ENCODE measurements around the gene FZD10.

The FZD10 gene

DNA sequence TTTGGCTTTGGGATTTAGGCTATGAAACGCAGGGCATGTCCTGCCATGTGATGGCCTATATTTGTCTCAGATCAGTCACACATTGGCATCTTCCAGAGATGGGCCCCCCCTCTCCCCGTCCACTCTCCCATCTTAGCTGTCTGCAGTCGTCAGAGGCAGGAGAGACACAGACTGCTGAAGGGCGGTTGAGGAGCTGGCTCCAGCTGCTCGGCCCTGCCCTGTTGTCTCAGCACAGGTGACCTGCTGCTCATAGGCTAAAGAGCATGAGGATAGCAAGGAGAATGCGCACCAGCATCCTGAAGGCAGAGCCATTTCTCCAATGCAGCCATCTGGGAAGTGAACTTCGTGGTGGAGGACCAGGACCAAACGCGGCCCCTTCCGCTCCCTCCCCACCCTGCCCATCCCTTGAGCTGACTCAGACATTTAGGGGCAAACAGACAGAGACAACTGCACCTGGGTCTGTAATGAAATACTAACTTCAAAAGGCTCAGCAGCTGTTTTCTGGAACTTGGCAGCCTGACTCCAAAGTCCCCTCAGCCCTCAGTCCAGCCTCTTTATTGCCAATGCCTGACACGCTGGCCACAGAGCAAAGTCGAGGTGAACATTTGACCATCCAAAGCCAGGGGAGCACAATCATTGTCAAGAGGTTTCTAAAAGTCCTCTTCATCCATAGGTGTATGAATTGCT lies 22.3 kb downstream of the FZD10 start:
- Histone ChIP-seq H3K27ac (replicated peaks) (no peak overlapping the region), H3K27me3 (ENCODE audit: insufficient read depth, poor library complexity, severe bottlenecking) (peaks cover 2% of the 10 kb centered on the region), H3K4me3 (replicated peaks; ENCODE audit: insufficient read depth, low read length) (no peak overlapping the region)
- no peak for DNase-seq (ENCODE audit: low read depth in 1 of 2, low spot score in 1 of 2)
- TF ChIP-seq GABPA (IDR thresholded peaks at IDR 0.05; ENCODE audit: low read depth): no peak
- TF ChIP-seq SPI1 (IDR thresholded peaks at IDR 0.05; ENCODE audit: borderline replicate concordance, low read depth): no peak
- TF ChIP-seq, protein P1, sequence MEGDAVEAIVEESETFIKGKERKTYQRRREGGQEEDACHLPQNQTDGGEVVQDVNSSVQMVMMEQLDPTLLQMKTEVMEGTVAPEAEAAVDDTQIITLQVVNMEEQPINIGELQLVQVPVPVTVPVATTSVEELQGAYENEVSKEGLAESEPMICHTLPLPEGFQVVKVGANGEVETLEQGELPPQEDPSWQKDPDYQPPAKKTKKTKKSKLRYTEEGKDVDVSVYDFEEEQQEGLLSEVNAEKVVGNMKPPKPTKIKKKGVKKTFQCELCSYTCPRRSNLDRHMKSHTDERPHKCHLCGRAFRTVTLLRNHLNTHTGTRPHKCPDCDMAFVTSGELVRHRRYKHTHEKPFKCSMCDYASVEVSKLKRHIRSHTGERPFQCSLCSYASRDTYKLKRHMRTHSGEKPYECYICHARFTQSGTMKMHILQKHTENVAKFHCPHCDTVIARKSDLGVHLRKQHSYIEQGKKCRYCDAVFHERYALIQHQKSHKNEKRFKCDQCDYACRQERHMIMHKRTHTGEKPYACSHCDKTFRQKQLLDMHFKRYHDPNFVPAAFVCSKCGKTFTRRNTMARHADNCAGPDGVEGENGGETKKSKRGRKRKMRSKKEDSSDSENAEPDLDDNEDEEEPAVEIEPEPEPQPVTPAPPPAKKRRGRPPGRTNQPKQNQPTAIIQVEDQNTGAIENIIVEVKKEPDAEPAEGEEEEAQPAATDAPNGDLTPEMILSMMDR (IDR thresholded peaks at IDR 0.05; ENCODE audit: insufficient read depth, low read length): no peak
- TF ChIP-seq POLR2AphosphoS5 (IDR thresholded peaks at IDR 0.05; ENCODE audit: low read depth): no peak
- TF ChIP-seq, protein P2, sequence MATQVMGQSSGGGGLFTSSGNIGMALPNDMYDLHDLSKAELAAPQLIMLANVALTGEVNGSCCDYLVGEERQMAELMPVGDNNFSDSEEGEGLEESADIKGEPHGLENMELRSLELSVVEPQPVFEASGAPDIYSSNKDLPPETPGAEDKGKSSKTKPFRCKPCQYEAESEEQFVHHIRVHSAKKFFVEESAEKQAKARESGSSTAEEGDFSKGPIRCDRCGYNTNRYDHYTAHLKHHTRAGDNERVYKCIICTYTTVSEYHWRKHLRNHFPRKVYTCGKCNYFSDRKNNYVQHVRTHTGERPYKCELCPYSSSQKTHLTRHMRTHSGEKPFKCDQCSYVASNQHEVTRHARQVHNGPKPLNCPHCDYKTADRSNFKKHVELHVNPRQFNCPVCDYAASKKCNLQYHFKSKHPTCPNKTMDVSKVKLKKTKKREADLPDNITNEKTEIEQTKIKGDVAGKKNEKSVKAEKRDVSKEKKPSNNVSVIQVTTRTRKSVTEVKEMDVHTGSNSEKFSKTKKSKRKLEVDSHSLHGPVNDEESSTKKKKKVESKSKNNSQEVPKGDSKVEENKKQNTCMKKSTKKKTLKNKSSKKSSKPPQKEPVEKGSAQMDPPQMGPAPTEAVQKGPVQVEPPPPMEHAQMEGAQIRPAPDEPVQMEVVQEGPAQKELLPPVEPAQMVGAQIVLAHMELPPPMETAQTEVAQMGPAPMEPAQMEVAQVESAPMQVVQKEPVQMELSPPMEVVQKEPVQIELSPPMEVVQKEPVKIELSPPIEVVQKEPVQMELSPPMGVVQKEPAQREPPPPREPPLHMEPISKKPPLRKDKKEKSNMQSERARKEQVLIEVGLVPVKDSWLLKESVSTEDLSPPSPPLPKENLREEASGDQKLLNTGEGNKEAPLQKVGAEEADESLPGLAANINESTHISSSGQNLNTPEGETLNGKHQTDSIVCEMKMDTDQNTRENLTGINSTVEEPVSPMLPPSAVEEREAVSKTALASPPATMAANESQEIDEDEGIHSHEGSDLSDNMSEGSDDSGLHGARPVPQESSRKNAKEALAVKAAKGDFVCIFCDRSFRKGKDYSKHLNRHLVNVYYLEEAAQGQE (IDR thresholded peaks at IDR 0.05; ENCODE audit: insufficient replicate concordance, low read depth): no peak

DNA sequence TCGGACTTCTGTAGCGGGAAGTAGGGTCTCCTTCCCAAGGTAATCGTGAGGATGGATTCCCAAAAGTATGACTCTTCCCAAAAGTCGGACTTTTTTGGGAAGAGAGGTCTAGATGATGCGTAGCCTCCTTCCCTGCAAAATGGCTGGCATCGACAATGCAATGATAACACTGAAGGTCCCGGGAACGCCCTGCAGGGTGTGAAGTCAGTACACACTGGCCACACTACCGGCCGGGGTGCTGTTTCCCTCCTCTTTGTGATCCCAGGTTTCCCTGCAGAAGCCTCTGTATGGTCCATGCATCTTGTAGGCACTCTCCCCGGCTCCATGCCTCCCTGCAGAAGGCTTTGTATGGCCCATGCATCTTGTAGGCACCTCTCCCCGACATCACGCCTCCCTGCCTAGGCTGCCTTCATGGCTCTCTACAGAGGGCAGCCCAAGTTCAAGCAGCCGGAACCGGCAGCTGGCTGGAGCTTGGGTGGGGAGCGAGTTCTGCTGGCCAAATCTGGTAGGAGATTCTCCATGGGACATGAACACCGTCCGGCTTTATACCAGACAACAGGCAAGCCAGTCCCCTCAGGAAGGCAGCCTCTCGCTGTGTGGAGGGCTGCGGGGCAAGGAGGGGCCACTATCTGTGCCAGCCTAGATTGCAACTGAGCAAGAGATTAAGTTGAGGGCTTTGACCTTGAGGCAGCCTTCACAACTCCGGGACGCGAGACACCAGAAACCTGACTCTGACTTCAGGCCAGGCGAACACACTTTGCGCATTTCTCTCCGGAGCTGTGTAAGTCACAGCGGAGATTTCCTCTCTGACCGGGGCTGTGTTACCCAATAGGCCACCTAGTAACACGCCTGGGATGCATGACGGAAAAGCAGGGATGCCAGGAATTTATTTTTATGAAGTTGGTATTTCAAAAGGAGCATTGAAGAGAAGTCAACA lies 23.5 kb downstream of the FZD10 start:
- Histone ChIP-seq H3K4me3 (replicated peaks; ENCODE audit: insufficient read depth, low read length) (no peak overlapping the region), H3K27ac (replicated peaks) (no peak overlapping the region), H3K27me3 (ENCODE audit: insufficient read depth, poor library complexity, severe bottlenecking) (peaks cover 2% of the 10 kb centered on the region)
- TF ChIP-seq, protein P1 (IDR thresholded peaks at IDR 0.05; ENCODE audit: insufficient read depth, low read length): no peak
- TF ChIP-seq SPI1 (IDR thresholded peaks at IDR 0.05; ENCODE audit: borderline replicate concordance, low read depth) (no peak), POLR2AphosphoS5 (IDR thresholded peaks at IDR 0.05; ENCODE audit: low read depth) (no peak), GABPA (IDR thresholded peaks at IDR 0.05; ENCODE audit: low read depth) (no peak)
- TF ChIP-seq, protein P2 (IDR thresholded peaks at IDR 0.05; ENCODE audit: insufficient replicate concordance, low read depth): no peak
- no peak for DNase-seq (ENCODE audit: low read depth in 1 of 2, low spot score in 1 of 2)

DNA sequence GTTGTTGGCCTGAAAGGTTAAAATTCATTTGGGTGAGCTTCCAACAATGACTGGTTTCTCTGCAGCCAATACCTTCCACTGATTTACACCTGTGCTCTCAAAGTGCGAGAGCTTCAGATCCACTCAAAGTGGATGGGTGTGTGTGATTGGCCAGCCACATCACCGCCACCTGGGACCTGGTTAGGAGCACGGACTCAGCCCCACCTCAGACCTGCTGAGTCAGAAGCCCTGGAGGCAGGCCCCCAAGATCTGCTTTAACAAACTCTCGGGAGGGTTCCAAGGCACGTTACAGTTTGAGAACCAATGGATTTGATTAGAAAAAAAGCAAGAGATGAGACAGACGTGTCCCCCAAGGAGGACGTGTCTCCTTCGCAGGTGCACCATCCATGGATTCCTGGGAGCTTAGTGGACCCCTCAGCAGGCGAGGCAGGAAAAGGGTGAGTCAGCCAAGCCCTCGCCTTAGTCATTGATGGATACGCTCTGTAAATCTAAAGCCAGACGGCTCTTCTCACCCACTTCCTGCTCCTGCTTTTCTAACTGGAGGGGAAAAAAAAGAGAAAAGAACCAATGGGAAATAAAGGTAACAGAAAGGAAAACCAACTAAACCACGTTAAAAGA lies 24.5 kb downstream of the FZD10 start:
- H3K27ac ChIP-seq (replicated peaks): no peak overlapping the region
- no peak for DNase-seq (ENCODE audit: low read depth in 1 of 2, low spot score in 1 of 2)
- peaks cover 2% of the 10 kb centered on the region for H3K27me3 ChIP-seq (ENCODE audit: insufficient read depth, poor library complexity, severe bottlenecking)
- H3K4me3 ChIP-seq (replicated peaks; ENCODE audit: insufficient read depth, low read length): no peak overlapping the region
- TF ChIP-seq GABPA (IDR thresholded peaks at IDR 0.05; ENCODE audit: low read depth): no peak
- TF ChIP-seq, protein P1 (IDR thresholded peaks at IDR 0.05; ENCODE audit: insufficient read depth, low read length): no peak
- TF ChIP-seq, protein P2 (IDR thresholded peaks at IDR 0.05; ENCODE audit: insufficient replicate concordance, low read depth): no peak
- TF ChIP-seq POLR2AphosphoS5 (IDR thresholded peaks at IDR 0.05; ENCODE audit: low read depth): no peak
- no peak for TF ChIP-seq SPI1 (IDR thresholded peaks at IDR 0.05; ENCODE audit: borderline replicate concordance, low read depth)

All from HL-60 (cell line).